ENCODE measurements around the gene HSPA1A.
"Not testable (repeated sequence)": the region's sequence is repeated elsewhere in the genome, so short reads cannot be mapped to it uniquely, and the experiment has no call there.

GRCh38 chr6:31823592-31824196 lies 8.4 kb downstream of the HSPA1A start:
- not testable (repeated sequence) for TF ChIP-seq RARB (CRISPR knock-in tag; IDR thresholded peaks at IDR 0.05); ZNF565 (CRISPR knock-in tag; conservative IDR thresholded peaks at IDR 0.05; ENCODE audit: low read depth); ARNTL (CRISPR knock-in tag; IDR thresholded peaks at IDR 0.05; ENCODE audit: borderline replicate concordance, low read depth); PATZ1 (CRISPR knock-in tag; IDR thresholded peaks at IDR 0.05; ENCODE audit: borderline replicate concordance); ZFP30 (CRISPR knock-in tag; IDR thresholded peaks at IDR 0.05); TCF4 (CRISPR knock-in tag; IDR thresholded peaks at IDR 0.05; ENCODE audit: borderline replicate concordance); POU6F1 (CRISPR knock-in tag; IDR thresholded peaks at IDR 0.05; ENCODE audit: borderline replicate concordance, low read depth)
